Suprapubic skin (tissue), 3 donors: ENCODE measurements around the gene SLC8A2.

Experiments used
- CTCF ChIP-seq, 2 donors: fragments of 200-600 bp in 1 of 2; fragments of 450-650 bp in 1 of 2; sonication (generic) in 1 of 2; IDR thresholded peaks; one replicate each; pipeline ENCODE4 v1.5.1; 2016 to 2019; ENCODE audit warnings: antibody characterized with exemption in 2 of 2, mild to moderate bottlenecking in 1 of 2, moderate library complexity in 1 of 2
- EP300 ChIP-seq: sonication (generic); formaldehyde crosslinking; IDR thresholded peaks from one replicate; pipeline ENCODE4 v1.6.1; 2017; ENCODE audit warnings: antibody characterized with exemption
- POLR2A ChIP-seq, 2 donors: fragments of 450-650 bp; IDR thresholded peaks; one replicate each; pipeline ENCODE4 v1.6.1; 2017; ENCODE audit warnings: antibody characterized with exemption in 2 of 2, mild to moderate bottlenecking in 2 of 2, moderate library complexity in 2 of 2

DNA sequence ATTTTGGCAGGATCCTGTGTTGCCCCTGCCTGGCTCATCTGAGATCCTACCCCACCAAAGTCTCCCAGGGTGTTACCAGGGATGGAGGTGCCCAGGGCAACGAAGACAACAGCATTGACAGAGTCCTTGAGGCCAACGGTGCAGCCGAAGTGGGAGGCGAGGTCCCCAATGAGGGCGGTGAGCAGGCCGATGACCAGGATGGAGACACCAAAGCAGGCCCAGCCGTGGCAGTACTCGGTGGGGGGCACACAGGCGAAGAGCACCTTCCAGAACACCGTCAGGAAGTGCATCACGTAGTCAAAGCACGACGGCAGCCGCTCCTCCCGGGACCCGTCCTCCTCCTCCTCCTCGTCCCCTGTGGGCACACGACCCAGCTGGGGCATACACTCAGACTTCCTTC is 39.6 kb downstream of the SLC8A2 start:
- no peak for TF ChIP-seq CTCF (IDR thresholded peaks at IDR 0.05)
- no peak for TF ChIP-seq POLR2A (IDR thresholded peaks at IDR 0.05)
- TF ChIP-seq EP300, result no peak
